HepG2 (cell line): Measurements from ENCODE around the gene PEAK3. TPM values are rescaled to one million over a fixed set of nuclear protein-coding genes. Genes with fewer than 3 reads are reported as not detected.

ENCODE experiments used
- GATAD2A ChIP-seq: IDR thresholded peaks from 2 replicates; pipeline ENCODE4 v1.6.1; 2016
- MYNN ChIP-seq: sonication (generic); formaldehyde crosslinking; IDR thresholded peaks from 2 replicates; pipeline ENCODE4 v1.4.0; 2020; ENCODE audit warnings: mild to moderate bottlenecking, low read depth, missing genetic modification reagents
- NCOA1 ChIP-seq: sonication (generic); formaldehyde crosslinking; IDR thresholded peaks from 2 replicates; pipeline ENCODE4 v1.9.0; 2021; ENCODE audit warnings: missing genetic modification reagents
- ZEB1 ChIP-seq: IDR thresholded peaks from 2 replicates; pipeline ENCODE4 v1.6.1; 2012; ENCODE audit warnings: mild to moderate bottlenecking, low read depth, inconsistent platforms; ENCODE audit not compliant: insufficient replicate concordance
- ZNF17 ChIP-seq: sonication (generic); formaldehyde crosslinking; IDR thresholded peaks from 2 replicates; pipeline ENCODE4 v1.5.0; 2020; ENCODE audit warnings: mild to moderate bottlenecking, missing genetic modification reagents
- ZNF3 ChIP-seq: IDR thresholded peaks from 2 replicates; pipeline ENCODE4 v1.7.0; 2017; ENCODE audit warnings: inconsistent platforms
- ZNF720 ChIP-seq: sonication (generic); formaldehyde crosslinking; IDR thresholded peaks from 2 replicates; pipeline ENCODE4 v1.4.0; 2020; ENCODE audit warnings: missing genetic modification reagents
- polyA plus RNA-seq, 8 experiments: library from polyadenylated mRNA; depleted of rRNA in 3 of 8; stranded (reverse) in 7 of 8; unstranded in 1 of 8; fragments of >200 nt; fragmentation: Illumina TruSeq in 4 of 8; extraction: Trizol in 4 of 8; gene quantifications; 2 replicates each; pipeline versions ENCODE4 v1.2.1 to v1.2.3, GENCODE V29; 2011 to 2016; ENCODE audit warnings: low read depth in 4 of 8, missing spikeins in 1 of 8, mixed read lengths in 1 of 8; ENCODE audit not compliant: insufficient read depth in 1 of 8
- total RNA-seq, 5 experiments: library from RNA; depleted of rRNA; stranded (reverse); fragments of >200 nt; fragmentation: Illumina TruSeq; extraction: Trizol; gene quantifications; 2 replicates each; pipeline ENCODE4 v1.2.3, GENCODE V29; 2016; ENCODE audit warnings: low read depth in 1 of 5
- TF ChIP-seq, protein P1 (sequence below): sonication (generic); formaldehyde crosslinking; IDR thresholded peaks from 2 replicates; pipeline ENCODE4 v1.4.0; 2020; ENCODE audit warnings: missing genetic modification reagents
- TF ChIP-seq, protein P2 (sequence below): IDR thresholded peaks from 2 replicates; pipeline ENCODE4 v1.4.0; 2020; ENCODE audit warnings: mild to moderate bottlenecking, missing genetic modification reagents
- TF ChIP-seq, protein P3 (sequence below): IDR thresholded peaks from 2 replicates; pipeline ENCODE4 v1.6.1; 2016; ENCODE audit warnings: missing compliant biosample characterization, missing genetic modification reagents, borderline replicate concordance
- TF ChIP-seq, protein P4 (sequence below): fragments of 450-650 bp; IDR thresholded peaks from 2 replicates; pipeline ENCODE4 v1.6.1; 2016
- TF ChIP-seq, protein P5 (sequence below), 2 experiments: sonication (generic) in 1 of 2; formaldehyde crosslinking in 1 of 2; IDR thresholded peaks; 2 replicates each; pipeline versions ENCODE4 v1.6.1 to v1.9.0; 2014 to 2022; ENCODE audit warnings: antibody characterized with exemption in 1 of 2, borderline replicate concordance in 1 of 2, inconsistent platforms in 1 of 2, low read depth in 1 of 2, missing genetic modification reagents in 1 of 2

The PEAK3 gene
- total and polyA plus RNA-seq, 2 of the 13 experiments (the other 11 are each of a cell fraction or from before 2014, with no cell fraction given), result not detected

DNA sequence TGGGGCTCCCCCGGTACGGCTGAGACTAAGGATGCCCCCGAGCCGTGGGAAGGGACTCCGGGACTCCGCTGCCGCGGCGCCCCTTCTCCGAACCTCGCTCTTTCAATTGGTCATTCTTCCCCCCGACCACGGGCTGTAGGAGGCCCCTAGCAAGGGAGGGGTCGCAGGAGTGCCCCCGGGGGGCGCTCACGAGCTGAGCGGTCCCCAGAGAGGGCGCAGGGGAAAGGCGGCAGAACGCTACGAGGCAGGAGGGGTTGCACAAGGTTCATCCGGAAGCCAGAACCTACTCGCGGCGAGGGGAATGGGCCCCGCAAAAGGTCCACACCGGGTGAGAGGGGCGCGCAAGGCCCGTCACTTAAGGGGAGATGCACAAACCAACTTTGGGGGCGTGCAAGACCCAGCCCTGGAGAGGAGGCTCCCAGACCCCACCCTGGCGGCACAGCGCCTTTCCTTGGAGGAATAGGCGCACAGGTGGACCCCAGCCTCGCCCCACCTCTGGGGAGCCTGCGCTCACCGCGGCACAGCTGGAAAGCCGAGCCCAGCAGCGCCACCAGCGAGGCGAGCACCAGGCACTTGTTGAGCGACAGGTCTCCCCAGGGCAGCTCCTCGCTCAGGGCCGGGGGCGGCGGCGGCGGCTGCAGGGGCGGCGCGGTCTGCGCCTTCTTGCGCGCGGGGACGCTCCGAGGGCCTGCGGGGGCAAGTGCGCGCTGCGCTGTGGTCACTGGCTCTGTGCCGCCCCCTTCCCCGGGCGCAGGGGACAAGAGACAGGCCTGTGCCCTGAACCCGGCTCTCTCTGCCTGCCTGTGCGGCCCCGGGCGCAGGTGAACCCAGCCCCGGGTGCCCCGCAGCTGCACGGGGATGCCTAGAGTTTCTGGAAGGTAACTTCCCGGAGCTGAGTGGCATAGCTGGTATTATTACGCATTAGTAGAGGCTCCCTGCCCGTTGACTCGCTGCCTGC, 28.6 kb downstream of the PEAK3 start (continued):
- no peak for TF ChIP-seq ZNF17 (CRISPR knock-in tag)
- TF ChIP-seq, protein P1, sequence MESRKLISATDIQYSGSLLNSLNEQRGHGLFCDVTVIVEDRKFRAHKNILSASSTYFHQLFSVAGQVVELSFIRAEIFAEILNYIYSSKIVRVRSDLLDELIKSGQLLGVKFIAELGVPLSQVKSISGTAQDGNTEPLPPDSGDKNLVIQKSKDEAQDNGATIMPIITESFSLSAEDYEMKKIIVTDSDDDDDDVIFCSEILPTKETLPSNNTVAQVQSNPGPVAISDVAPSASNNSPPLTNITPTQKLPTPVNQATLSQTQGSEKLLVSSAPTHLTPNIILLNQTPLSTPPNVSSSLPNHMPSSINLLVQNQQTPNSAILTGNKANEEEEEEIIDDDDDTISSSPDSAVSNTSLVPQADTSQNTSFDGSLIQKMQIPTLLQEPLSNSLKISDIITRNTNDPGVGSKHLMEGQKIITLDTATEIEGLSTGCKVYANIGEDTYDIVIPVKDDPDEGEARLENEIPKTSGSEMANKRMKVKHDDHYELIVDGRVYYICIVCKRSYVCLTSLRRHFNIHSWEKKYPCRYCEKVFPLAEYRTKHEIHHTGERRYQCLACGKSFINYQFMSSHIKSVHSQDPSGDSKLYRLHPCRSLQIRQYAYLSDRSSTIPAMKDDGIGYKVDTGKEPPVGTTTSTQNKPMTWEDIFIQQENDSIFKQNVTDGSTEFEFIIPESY, result peak; percentile 56; the same call in 1 of the 2 replicates
- TF ChIP-seq ZNF720, result no peak
- TF ChIP-seq ZEB1, result no peak
- TF ChIP-seq, protein P2, sequence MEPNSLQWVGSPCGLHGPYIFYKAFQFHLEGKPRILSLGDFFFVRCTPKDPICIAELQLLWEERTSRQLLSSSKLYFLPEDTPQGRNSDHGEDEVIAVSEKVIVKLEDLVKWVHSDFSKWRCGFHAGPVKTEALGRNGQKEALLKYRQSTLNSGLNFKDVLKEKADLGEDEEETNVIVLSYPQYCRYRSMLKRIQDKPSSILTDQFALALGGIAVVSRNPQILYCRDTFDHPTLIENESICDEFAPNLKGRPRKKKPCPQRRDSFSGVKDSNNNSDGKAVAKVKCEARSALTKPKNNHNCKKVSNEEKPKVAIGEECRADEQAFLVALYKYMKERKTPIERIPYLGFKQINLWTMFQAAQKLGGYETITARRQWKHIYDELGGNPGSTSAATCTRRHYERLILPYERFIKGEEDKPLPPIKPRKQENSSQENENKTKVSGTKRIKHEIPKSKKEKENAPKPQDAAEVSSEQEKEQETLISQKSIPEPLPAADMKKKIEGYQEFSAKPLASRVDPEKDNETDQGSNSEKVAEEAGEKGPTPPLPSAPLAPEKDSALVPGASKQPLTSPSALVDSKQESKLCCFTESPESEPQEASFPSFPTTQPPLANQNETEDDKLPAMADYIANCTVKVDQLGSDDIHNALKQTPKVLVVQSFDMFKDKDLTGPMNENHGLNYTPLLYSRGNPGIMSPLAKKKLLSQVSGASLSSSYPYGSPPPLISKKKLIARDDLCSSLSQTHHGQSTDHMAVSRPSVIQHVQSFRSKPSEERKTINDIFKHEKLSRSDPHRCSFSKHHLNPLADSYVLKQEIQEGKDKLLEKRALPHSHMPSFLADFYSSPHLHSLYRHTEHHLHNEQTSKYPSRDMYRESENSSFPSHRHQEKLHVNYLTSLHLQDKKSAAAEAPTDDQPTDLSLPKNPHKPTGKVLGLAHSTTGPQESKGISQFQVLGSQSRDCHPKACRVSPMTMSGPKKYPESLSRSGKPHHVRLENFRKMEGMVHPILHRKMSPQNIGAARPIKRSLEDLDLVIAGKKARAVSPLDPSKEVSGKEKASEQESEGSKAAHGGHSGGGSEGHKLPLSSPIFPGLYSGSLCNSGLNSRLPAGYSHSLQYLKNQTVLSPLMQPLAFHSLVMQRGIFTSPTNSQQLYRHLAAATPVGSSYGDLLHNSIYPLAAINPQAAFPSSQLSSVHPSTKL, result no peak
- TF ChIP-seq, protein P3, sequence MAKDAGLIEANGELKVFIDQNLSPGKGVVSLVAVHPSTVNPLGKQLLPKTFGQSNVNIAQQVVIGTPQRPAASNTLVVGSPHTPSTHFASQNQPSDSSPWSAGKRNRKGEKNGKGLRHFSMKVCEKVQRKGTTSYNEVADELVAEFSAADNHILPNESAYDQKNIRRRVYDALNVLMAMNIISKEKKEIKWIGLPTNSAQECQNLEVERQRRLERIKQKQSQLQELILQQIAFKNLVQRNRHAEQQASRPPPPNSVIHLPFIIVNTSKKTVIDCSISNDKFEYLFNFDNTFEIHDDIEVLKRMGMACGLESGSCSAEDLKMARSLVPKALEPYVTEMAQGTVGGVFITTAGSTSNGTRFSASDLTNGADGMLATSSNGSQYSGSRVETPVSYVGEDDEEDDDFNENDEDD (CRISPR knock-in tag), result 0 out of 2 replicates have a peak, but pooled peaks have one; percentile 3
- TF ChIP-seq, protein P4, sequence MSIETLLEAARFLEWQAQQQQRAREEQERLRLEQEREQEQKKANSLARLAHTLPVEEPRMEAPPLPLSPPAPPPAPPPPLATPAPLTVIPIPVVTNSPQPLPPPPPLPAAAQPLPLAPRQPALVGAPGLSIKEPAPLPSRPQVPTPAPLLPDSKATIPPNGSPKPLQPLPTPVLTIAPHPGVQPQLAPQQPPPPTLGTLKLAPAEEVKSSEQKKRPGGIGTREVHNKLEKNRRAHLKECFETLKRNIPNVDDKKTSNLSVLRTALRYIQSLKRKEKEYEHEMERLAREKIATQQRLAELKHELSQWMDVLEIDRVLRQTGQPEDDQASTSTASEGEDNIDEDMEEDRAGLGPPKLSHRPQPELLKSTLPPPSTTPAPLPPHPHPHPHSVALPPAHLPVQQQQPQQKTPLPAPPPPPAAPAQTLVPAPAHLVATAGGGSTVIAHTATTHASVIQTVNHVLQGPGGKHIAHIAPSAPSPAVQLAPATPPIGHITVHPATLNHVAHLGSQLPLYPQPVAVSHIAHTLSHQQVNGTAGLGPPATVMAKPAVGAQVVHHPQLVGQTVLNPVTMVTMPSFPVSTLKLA, result no peak
- TF ChIP-seq, protein P5, sequence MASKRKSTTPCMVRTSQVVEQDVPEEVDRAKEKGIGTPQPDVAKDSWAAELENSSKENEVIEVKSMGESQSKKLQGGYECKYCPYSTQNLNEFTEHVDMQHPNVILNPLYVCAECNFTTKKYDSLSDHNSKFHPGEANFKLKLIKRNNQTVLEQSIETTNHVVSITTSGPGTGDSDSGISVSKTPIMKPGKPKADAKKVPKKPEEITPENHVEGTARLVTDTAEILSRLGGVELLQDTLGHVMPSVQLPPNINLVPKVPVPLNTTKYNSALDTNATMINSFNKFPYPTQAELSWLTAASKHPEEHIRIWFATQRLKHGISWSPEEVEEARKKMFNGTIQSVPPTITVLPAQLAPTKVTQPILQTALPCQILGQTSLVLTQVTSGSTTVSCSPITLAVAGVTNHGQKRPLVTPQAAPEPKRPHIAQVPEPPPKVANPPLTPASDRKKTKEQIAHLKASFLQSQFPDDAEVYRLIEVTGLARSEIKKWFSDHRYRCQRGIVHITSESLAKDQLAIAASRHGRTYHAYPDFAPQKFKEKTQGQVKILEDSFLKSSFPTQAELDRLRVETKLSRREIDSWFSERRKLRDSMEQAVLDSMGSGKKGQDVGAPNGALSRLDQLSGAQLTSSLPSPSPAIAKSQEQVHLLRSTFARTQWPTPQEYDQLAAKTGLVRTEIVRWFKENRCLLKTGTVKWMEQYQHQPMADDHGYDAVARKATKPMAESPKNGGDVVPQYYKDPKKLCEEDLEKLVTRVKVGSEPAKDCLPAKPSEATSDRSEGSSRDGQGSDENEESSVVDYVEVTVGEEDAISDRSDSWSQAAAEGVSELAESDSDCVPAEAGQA (IDR thresholded peaks at IDR 0.05; ENCODE audit: low read depth), result peak; percentile 40; the same call in 1 of the 2 replicates
- TF ChIP-seq, protein P5 (CRISPR knock-in tag; IDR thresholded peaks at IDR 0.05; ENCODE audit: borderline replicate concordance), result no peak
- TF ChIP-seq GATAD2A, result peak; percentile 52; the same call in 1 of the 2 replicates
- no peak for TF ChIP-seq NCOA1 (CRISPR knock-in tag)
- no peak for TF ChIP-seq ZNF3 (CRISPR knock-in tag)
- no peak; the same call in 1 of the 2 replicates for TF ChIP-seq MYNN (CRISPR knock-in tag)
